OCI-LY7 (cell line): ENCODE measurements around the gene LAX1. TPM values are rescaled to one million over a fixed set of nuclear protein-coding genes. Genes with fewer than 3 reads are reported as not detected.

Experiments used
- BruUV-seq: library from RNA; stranded (reverse); fragments of 400-500 nt; replicated peaks from 2 replicates; lab custom pipeline; 2021; lab: Mats Ljungman, UMichigan
- CTCF ChIA-PET: fragments of 300-600 bp; sonication (Branson Sonifier 250); formaldehyde crosslinking; loops from one replicate; lab custom pipeline; 2022; ENCODE audit warnings: antibody characterized with exemption; ENCODE audit not compliant: unreplicated experiment; lab: Charles Lee
- POLR2A ChIA-PET: fragments of 300-600 bp; sonication (Branson Sonifier 250); formaldehyde crosslinking; loops from one replicate; lab custom pipeline; 2022; ENCODE audit warnings: antibody characterized with exemption; lab: Charles Lee
- DNase-seq: peaks from one replicate; pipeline ENCODE4 v3.0.0-alpha.2; 2015; ENCODE audit warnings: low spot score
- H2AFZ ChIP-seq: fragments of 200-600 bp; sonication (generic), shearing (Covaris generic); 2 replicates; pipeline ENCODE4 v1.6.1; 2014; ENCODE audit warnings: mild to moderate bottlenecking, antibody characterized with exemption, low read length, moderate library complexity
- H3K27ac ChIP-seq: fragments of 200-600 bp; sonication (generic); 2 replicates; pipeline ENCODE4 v1.5.1; 2014; ENCODE audit warnings: mixed run types, low read depth, mild to moderate bottlenecking, moderate library complexity, low read length, inconsistent platforms; ENCODE audit not compliant: poor library complexity, severe bottlenecking
- H3K36me3 ChIP-seq: fragments of 200-600 bp; sonication (generic); 2 replicates; pipeline ENCODE4 v1.6.1; 2014; ENCODE audit warnings: mild to moderate bottlenecking, antibody characterized with exemption, low read length, moderate library complexity, mixed read lengths; ENCODE audit not compliant: insufficient read depth
- H3K4me1 ChIP-seq: fragments of 200-600 bp; sonication (generic); 2 replicates; pipeline ENCODE4 v1.5.1; 2014; ENCODE audit warnings: mild to moderate bottlenecking, low read length; ENCODE audit not compliant: insufficient read depth, poor library complexity, severe bottlenecking
- H3K4me2 ChIP-seq: fragments of 200-600 bp; sonication (generic); 2 replicates; pipeline ENCODE4 v1.6.1; 2014; ENCODE audit warnings: mild to moderate bottlenecking, low read length
- H3K4me3 ChIP-seq: fragments of 200-600 bp; sonication (generic); 2 replicates; pipeline ENCODE4 v1.5.1; 2014; ENCODE audit warnings: mild to moderate bottlenecking, low read depth, low read length; ENCODE audit not compliant: poor library complexity, severe bottlenecking
- H3K79me2 ChIP-seq: fragments of 200-600 bp; sonication (generic); 2 replicates; pipeline ENCODE4 v1.6.1; 2016; ENCODE audit warnings: low read depth, mild to moderate bottlenecking, low read length, moderate library complexity, mixed read lengths; ENCODE audit not compliant: insufficient read depth
- H3K9me2 ChIP-seq: fragments of 200-600 bp; sonication (generic); 2 replicates; pipeline ENCODE4 v1.6.1; 2016; ENCODE audit warnings: mild to moderate bottlenecking, low read length, mixed read lengths; ENCODE audit not compliant: insufficient read depth
- H3K9me3 ChIP-seq: fragments of 200-600 bp; sonication (generic); 2 replicates; pipeline ENCODE4 v1.6.1; 2014; ENCODE audit warnings: mild to moderate bottlenecking, mixed run types, low read length, mixed read lengths
- H4K20me1 ChIP-seq: fragments of 200-600 bp; sonication (generic); 2 replicates; pipeline ENCODE4 v1.6.1; 2014; ENCODE audit warnings: mild to moderate bottlenecking, antibody characterized with exemption, low read length, moderate library complexity, mixed read lengths; ENCODE audit not compliant: insufficient read depth
- CTCF ChIP-seq: fragments of 200-600 bp; sonication (generic); conservative IDR thresholded peaks from 2 replicates; pipeline ENCODE4 v1.5.1; 2014; ENCODE audit warnings: mild to moderate bottlenecking, antibody characterized with exemption, low read length, moderate library complexity, mixed read lengths
- EZH2phosphoT487 ChIP-seq: fragments of 200-600 bp; sonication (generic); IDR thresholded peaks from 2 replicates; pipeline ENCODE4 v1.6.1; 2018; ENCODE audit warnings: low read depth, borderline replicate concordance, mild to moderate bottlenecking, mixed run types, antibody characterized with exemption, low read length, moderate library complexity, mixed read lengths
- intact Hi-C: fragments of 100-400 bp; cut with micrococcal nuclease; formaldehyde crosslinking; loops from one replicate; pipeline ENCODE4 v1.10.0; 2022; ENCODE audit not compliant: unreplicated experiment
- total RNA-seq, 2 experiments: library from RNA; depleted of rRNA in 1 of 2; stranded (reverse); fragments of >200 nt in 1 of 2; shearing (Covaris generic) in 1 of 2; gene quantifications; 2 replicates each; pipeline ENCODE4 v1.2.3, GENCODE V29; 2014 to 2022

The LAX1 gene
- total RNA-seq, 2 experiments from 2014 or later: 20.3 to 63.8 TPM

- TF ChIP-seq CTCF (no peak), EZH2phosphoT487 (no peak)
- no peaks in the 10 kb centered on the region for H3K4me1 ChIP-seq
- DNase-seq: no peak
- CTCF ChIA-PET: interaction anchor here (0.6 kb wide), 1 partner anchor 141 kb away, joined by 4 read pairs; no protein-coding TSS in a partner anchor
- no peak overlapping the region for H3K4me3 ChIP-seq
- no TSS peak for BruUV-seq
- H3K9me3 ChIP-seq: no peaks in the 10 kb centered on the region
- POLR2A ChIA-PET: interaction anchor here (1.1 kb wide), 1 partner anchor 8 kb away, joined by 4 read pairs; no protein-coding TSS in a partner anchor
- H3K27ac ChIP-seq: no peak overlapping the region
- H2AFZ ChIP-seq: no peak overlapping the region
- no peaks in the 10 kb centered on the region for H3K79me2 ChIP-seq
- H3K36me3 ChIP-seq: peaks cover 21% of the 10 kb centered on the region
- no peaks in the 10 kb centered on the region for H3K9me2 ChIP-seq
- no peaks in the 10 kb centered on the region for H4K20me1 ChIP-seq
- H3K4me2 ChIP-seq: no peak overlapping the region
- intact Hi-C loops: no loop called here
Observed at GRCh38 chr1:203720242-203720641, 44.7 kb upstream of the LAX1 start.

- BruUV-seq: no TSS peak
- Histone ChIP-seq H3K9me3 (no peaks in the 10 kb centered on the region), H3K36me3 (peaks cover 35% of the 10 kb centered on the region), H3K4me2 (no peak overlapping the region), H3K4me3 (no peak overlapping the region), H3K27ac (no peak overlapping the region), H3K9me2 (no peaks in the 10 kb centered on the region), H3K79me2 (no peaks in the 10 kb centered on the region), H3K4me1 (no peaks in the 10 kb centered on the region), H2AFZ (no peak overlapping the region), H4K20me1 (no peaks in the 10 kb centered on the region)
- DNase-seq: no peak
- no peak for TF ChIP-seq EZH2phosphoT487
- no peak for TF ChIP-seq CTCF
- ChIA-PET CTCF (interaction anchor here (0.6 kb wide), 1 partner anchor 29 kb away, joined by 4 read pairs; no protein-coding TSS in a partner anchor), POLR2A (interaction anchor here (0.6 kb wide), 1 partner anchor 77 kb away, joined by 3 read pairs; no protein-coding TSS in a partner anchor)
- intact Hi-C loops: no loop called here
Observed at GRCh38 chr1:203722909-203723308, 42.1 kb upstream of the LAX1 start.

GRCh38 chr1:203726417-203726867, 38.5 kb upstream of the LAX1 start:
- H3K9me2 ChIP-seq: no peaks in the 10 kb centered on the region
- TF ChIP-seq EZH2phosphoT487 (no peak), CTCF (no peak)
- H3K36me3 ChIP-seq: peaks cover 29% of the 10 kb centered on the region
- H3K9me3 ChIP-seq: no peaks in the 10 kb centered on the region
- no peaks in the 10 kb centered on the region for H3K79me2 ChIP-seq
- H3K4me2 ChIP-seq: no peak overlapping the region
- H3K27ac ChIP-seq: no peak overlapping the region
- no peak for DNase-seq
- no peak overlapping the region for H2AFZ ChIP-seq
- BruUV-seq: no TSS peak
- H3K4me1 ChIP-seq: no peaks in the 10 kb centered on the region
- no peaks in the 10 kb centered on the region for H4K20me1 ChIP-seq
- CTCF ChIA-PET: no interaction called here
- H3K4me3 ChIP-seq: no peak overlapping the region
- intact Hi-C loops: no loop called here
- POLR2A ChIA-PET: interaction anchor here (1.4 kb wide), 1 partner anchor 16 kb away, joined by 6 read pairs; no protein-coding TSS in a partner anchor
